T1000 (cell line): ENCODE results near the gene SFRP2.

ENCODE experiments used
- DNase-seq: peaks from one replicate; lab custom pipeline; 2025; ENCODE audit warnings: mixed read lengths; lab: John Stamatoyannopoulos, UW

The SFRP2 gene, protein sequence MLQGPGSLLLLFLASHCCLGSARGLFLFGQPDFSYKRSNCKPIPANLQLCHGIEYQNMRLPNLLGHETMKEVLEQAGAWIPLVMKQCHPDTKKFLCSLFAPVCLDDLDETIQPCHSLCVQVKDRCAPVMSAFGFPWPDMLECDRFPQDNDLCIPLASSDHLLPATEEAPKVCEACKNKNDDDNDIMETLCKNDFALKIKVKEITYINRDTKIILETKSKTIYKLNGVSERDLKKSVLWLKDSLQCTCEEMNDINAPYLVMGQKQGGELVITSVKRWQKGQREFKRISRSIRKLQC

GRCh38 chr4:153788413-153789276 lies at the start of gene SFRP2:
SFRP2 (minus strand) TSS chr4:153789083; CDS start chr4:153788835, 248 bp downstream.
- DNase-seq: no peak

GRCh38 chr4:153838564-153838963 lies 49.7 kb upstream of the SFRP2 start:
- DNase-seq: no peak

GRCh38 chr4:153834901-153835300 lies 46.0 kb upstream of the SFRP2 start:
- DNase-seq: no peak

GRCh38 chr4:153832720-153833287 lies 43.9 kb upstream of the SFRP2 start:
- no peak for DNase-seq

GRCh38 chr4:153832054-153832453 lies 43.2 kb upstream of the SFRP2 start:
- DNase-seq: no peak

DNA sequence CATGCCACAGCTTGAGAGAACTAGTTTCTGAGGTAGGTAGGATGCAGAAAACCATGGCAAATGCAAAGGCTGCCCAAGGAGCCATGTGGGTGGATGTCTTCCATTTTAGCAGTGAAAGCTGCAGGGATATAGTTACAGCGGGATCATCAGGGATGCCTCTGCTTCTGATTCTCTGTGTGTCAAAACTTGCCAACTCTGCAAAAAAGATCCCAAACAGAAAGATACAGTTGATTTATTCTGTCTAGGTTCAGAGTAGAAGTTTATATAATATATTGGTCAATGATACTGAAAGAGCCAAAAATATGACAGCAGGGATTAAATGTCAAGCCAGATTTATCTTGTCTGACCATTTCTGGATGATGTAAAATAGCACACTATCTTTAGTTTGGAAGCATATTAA lies 42.4 kb upstream of the SFRP2 start:
- DNase-seq: no peak

DNA sequence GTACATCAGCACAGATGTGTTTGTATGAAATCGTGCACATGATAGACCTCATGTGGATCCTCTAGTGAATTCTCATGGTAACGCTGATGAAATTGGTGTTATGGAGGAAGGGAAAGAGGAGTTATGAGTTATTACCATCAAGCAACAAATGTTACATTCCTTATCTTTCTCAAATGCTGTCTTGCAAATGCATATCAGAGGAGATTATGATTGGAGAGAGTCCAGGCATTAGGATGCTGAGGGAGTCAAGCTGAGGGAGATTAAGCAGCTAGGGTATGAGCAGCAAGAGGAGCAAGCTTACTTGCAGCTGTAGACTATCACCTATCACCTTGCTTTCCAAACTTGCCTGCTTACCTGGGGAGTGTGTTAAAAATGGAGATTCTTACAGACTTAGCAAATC lies 36.8 kb upstream of the SFRP2 start:
- no peak for DNase-seq

GRCh38 chr4:153825126-153825525 lies 36.2 kb upstream of the SFRP2 start:
- no peak for DNase-seq

DNA sequence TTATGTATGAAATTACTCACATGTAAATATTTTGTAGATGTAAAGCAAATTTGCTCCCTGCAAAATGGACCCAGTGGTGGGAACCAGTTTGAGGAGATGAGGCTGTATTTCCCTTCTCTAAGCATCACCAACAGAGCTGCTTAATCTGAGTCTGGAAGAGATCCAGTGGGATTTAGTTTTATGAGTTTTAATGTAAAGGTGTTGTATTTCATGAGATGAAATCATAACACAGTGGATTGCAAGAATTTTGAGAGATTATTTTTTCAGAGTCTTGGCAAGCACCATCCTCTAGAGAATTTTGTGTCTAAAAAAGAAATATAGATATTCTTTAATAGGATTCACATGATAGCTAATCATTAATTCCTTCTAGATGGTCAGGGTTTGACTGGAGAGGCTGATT lies 35.6 kb upstream of the SFRP2 start:
- no peak for DNase-seq

GRCh38 chr4:153823483-153823882 lies 34.6 kb upstream of the SFRP2 start:
- no peak for DNase-seq

DNA sequence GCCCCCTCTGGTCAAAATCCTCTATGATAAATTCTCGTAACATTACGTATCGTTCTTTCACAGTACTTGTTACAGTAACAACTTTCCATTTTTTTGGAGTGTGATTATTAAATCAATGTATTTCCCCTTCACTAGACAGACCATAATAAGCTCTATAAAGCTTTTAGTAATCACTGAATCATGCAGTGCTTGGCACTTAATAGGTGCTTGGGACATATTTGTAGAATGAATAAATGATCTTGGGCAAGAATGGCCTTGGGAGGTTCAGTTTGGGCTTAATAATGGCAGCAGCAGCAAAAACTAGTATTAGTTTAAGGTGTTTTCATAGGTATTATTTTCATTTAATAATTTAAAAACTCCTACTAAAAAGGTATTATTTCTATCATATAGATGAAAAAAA lies 33.4 kb upstream of the SFRP2 start:
- no peak for DNase-seq

GRCh38 chr4:153817466-153817865 lies 28.6 kb upstream of the SFRP2 start:
- DNase-seq: no peak

- DNase-seq: no peak
Measured at GRCh38 chr4:153816542-153816941, 27.7 kb upstream of the SFRP2 start.

DNA sequence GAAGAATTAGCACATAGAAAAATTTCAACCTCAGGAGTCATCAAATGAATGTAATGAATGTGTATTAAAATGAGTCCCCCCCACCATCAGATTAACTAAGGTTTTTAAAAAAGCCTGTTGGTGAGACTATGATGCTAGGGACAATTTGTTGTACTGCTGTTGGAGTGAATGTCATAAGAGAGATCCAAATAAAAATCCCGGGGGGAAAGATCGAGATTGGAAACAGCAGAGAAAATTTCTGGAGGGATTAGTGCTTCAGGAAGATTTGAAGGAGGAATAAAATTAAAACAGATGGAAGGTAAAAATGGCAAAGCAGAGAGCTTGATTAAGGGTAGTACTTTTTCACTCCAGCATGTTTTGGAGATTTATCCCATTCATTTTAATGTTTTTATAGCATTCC lies 25.9 kb upstream of the SFRP2 start:
- no peak for DNase-seq

DNA sequence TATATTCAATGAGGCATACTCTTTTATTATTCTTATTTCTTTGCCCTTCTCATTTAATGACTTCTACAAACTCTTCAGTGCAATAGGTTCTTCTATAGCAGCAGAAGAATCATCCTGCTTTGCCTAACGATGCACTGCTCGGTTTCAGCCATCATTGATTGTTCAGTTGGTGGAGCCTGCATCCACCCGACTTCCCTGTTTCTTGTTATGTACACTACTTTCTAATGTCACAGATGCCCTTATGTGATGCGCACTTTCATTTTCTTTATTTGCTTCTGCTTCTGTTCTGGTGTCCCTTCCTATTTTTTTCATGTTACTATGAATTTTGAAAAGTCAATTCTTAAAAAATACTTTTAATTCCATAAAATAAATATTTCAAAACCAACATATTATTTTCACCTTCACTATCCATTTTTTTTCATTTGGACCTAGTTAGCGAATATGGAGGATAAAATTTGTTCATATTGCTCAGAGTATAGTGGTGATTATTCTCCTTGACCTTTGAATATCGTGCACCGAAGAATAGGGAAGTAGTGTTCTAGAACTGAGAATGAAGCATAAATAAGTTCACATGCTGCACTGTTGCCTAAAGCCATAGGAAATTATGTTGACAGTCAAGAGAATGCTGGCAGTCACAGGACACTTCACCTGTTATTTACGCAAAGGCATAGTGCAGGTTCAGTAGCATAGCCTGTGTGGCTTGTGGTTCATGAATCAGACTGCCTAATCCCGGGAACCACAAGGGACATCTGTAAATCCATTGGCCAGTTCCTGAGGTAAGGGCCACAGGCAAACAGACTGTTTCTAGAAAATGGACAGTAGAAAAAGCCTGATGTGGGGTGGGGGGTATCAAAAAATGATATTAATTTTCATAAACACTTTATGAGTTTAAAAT lies 21.3 kb upstream of the SFRP2 start:
- no peak for DNase-seq

GRCh38 chr4:153809307-153809706 lies 20.4 kb upstream of the SFRP2 start:
- DNase-seq: no peak

DNA sequence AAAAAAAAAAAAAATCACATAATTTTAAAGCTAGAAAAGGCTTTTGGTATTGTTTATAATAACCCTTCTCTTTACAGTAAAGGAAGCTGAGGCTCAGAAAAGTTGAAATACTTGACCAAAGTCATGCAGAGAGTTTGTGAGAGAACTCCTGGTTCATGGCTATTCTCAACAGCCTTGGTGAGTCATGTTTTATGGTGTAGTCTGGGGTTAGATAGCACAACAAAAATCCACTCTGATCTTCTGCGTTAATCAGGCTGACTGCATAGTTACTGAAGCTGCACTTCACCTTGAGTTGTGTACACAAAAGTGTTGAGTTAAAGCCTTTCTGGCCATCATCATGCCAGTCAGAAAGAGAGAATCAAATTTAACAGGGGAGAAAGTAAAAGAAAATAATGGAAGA lies 19.3 kb upstream of the SFRP2 start:
- DNase-seq: no peak

DNA sequence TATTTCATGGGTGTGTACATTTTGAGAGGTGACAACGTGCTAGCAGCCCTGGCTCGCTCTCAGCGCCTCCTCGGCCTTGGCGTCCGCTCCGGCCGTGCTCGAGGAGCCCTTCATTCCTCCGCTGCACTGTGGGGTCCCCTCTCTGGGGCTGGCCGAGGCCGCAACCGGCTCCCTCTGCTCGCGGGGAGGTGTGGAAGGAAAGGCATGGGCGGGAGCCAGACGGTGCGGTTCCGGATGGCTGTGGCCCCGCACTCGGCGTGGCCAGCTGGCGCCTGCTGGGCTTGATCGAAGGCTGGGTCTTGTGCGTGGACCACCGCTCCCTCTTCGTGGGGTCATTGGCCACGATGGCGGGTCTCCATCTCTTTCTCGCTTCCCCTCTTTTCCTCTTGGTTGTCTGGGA lies 17.2 kb upstream of the SFRP2 start:
- DNase-seq: no peak

DNA sequence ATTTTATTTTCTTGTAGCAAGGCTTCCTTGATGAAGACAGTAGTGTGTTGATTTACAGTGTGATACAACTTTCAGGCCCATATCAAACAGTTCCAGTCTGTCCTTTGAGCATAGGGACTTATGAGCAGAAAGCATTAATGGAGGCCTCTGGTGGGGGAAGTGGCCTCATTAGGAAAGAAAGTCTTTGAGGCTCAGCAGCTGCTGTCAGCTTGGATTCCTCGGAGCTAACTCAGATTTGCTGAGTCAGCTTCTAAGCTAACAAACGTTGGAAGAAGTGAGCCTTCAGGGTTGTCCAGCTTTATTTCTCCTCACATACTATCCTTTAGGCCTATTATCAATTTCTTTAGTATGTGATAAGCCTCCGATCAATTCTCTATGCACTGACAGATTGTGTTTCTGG lies 15.8 kb upstream of the SFRP2 start:
- DNase-seq: no peak

DNA sequence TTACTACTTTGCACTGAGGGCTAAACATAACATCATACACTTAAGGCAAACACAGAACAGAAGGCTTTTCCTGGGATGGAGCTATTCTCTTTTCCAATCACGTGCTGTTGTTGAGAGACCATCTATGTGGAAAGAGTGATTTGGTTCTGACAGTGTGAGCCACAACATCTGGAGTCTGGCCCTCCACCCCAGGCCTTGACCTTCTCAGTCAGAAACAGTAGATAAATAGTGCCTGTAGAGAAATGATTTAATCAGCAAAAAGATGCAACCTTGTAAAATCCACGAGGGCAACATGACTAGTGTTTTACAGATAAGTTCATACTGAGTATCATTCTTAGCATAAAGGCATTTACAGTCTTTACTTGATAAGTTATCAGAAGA lies 10.8 kb upstream of the SFRP2 start:
- DNase-seq: no peak

GRCh38 chr4:153798901-153799693 lies 10.2 kb upstream of the SFRP2 start:
- no peak for DNase-seq
